GM12891 (cell line): ENCODE results near the gene DPP4.

Experiments
- DNase-seq: peaks from one replicate; pipeline ENCODE4 v3.0.0; 2011; ENCODE audit warnings: low spot score; ENCODE audit not compliant: insufficient read length
- FAIRE-seq: peaks from 2 replicates; lab custom pipeline; 2011; peaks lifted over from hg19 to GRCh38; lab: Jason Lieb, UNC
- PAX5 ChIP-seq: IDR thresholded peaks from 2 replicates; pipeline ENCODE4 v1.6.1; 2011; ENCODE audit warnings: low read length, moderate library complexity, mild to moderate bottlenecking; ENCODE audit not compliant: insufficient read depth, severe bottlenecking
- POLR2A ChIP-seq: IDR thresholded peaks from 2 replicates; pipeline ENCODE4 v1.6.1; 2011; ENCODE audit warnings: low read depth, low read length, control low read depth
- POLR2AphosphoS5 ChIP-seq: IDR thresholded peaks from 2 replicates; pipeline ENCODE4 v1.6.1; 2011; ENCODE audit warnings: low read depth, low read length, control low read depth
- POU2F2 ChIP-seq: IDR thresholded peaks from 2 replicates; pipeline ENCODE4 v1.6.1; 2011; ENCODE audit warnings: low read depth, mild to moderate bottlenecking, control low read depth, low read length, moderate library complexity
- SPI1 ChIP-seq: IDR thresholded peaks from 2 replicates; pipeline ENCODE4 v1.6.1; 2011; ENCODE audit warnings: low read depth, low read length, control low read depth
- TAF1 ChIP-seq: IDR thresholded peaks from 2 replicates; pipeline ENCODE4 v1.6.1; 2011; ENCODE audit warnings: low read depth, low read length, control low read depth

Gene DPP4

GRCh38 chr2:162107361-162107901 lies 33.4 kb upstream of the DPP4 start:
- DNase-seq (no peak), FAIRE-seq (no peak)
- TF ChIP-seq TAF1 (no peak), POU2F2 (no peak), POLR2A (no peak)

- DNase-seq = no peak
- FAIRE-seq = no peak
- TF ChIP-seq POLR2AphosphoS5 (no peak), POLR2A (no peak), PAX5 (no peak), POU2F2 (no peak)
Measured at GRCh38 chr2:162106746-162107145, 32.7 kb upstream of the DPP4 start.

GRCh38 chr2:162106146-162106551 lies 32.1 kb upstream of the DPP4 start:
- DNase-seq (no peak), FAIRE-seq (no peak)
- no peak for TF ChIP-seq POLR2AphosphoS5

- FAIRE-seq (no peak), DNase-seq (no peak)
- TF ChIP-seq POU2F2 = no peak
- no peak for TF ChIP-seq TAF1
- no peak for TF ChIP-seq SPI1
- TF ChIP-seq PAX5 = no peak
- TF ChIP-seq POLR2AphosphoS5 = no peak
- TF ChIP-seq POLR2A = no peak
Measured at GRCh38 chr2:162103443-162104009, 29.5 kb upstream of the DPP4 start.

GRCh38 chr2:162100579-162100978 lies 26.6 kb upstream of the DPP4 start:
- FAIRE-seq = no peak
- DNase-seq = no peak
- TF ChIP-seq POU2F2 (no peak), POLR2AphosphoS5 (no peak), SPI1 (no peak), PAX5 (no peak), POLR2A (no peak), TAF1 (no peak)

- DNase-seq (no peak), FAIRE-seq (no peak)
- no peak for TF ChIP-seq POLR2A
- no peak for TF ChIP-seq POLR2AphosphoS5
- no peak for TF ChIP-seq POU2F2
- TF ChIP-seq TAF1 = no peak
- TF ChIP-seq PAX5 = no peak
- TF ChIP-seq SPI1 = no peak
Measured at GRCh38 chr2:162099836-162100235, 25.8 kb upstream of the DPP4 start.

DNA sequence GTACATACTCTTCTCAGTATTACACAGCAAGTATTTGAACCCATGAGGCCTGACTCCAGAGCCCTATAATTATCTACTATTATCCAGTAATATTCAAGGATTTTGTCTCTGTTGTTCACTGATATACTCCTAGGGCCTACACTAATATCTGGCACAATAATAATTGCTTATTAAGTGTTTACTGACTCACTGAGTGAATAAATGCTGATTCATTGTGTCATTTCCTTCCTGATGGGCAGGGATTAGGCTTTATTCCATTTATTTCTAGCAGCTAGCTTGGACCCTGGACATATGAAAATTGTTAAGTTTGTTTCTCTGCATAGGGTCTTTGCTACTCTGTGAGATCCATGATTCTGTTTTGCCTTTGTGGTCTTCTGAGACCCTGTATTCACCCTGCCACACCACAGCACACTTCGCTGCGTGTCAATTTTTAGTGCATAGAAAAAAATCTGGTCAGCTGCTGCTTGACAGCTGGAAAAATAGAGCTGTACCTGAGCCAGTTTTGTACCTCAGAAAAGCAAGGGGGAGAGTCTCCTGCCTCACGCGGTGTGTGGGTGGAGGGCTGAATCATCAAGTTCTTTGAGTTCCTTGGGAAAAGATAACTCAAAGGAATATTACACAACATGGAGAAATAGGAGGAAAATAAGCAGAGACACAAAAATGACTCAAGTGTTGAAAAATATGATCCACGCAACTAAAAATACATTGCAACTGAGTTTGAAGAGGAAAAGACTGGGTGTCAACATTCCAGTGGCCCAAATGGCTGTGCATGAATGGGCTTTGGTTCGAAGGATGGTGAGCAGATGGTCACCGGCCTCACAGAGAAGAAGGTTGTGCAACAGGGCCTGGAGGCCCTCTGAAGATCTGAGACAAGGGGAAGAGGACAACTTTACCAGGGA lies 18.9 kb upstream of the DPP4 start:
- no peak for FAIRE-seq
- TF ChIP-seq POU2F2 (no peak), POLR2AphosphoS5 (no peak), PAX5 (no peak), SPI1 (no peak)

DNA sequence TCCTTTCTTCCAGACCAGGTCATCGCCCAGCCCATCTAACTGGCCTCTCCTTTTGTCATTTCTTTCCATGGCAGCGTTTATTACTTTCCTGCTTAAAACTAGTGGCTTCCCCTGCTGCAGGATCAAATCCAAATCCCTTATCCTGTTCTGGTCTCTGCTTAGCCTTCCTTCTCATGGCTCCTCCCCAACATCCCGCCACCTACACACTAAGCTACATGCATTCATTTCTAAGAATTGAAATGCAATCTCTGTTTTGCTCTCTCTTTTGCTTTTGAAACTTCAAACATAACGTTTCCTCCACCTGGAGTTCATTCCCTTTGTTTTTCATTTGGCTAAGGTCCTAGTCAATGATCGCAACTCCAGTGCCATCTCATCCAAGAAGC lies 18.0 kb upstream of the DPP4 start:
- DNase-seq (no peak), FAIRE-seq (no peak)
- TF ChIP-seq POU2F2 (no peak), PAX5 (no peak), POLR2A (no peak), TAF1 (no peak), SPI1 (no peak), POLR2AphosphoS5 (no peak)

More for the DNA sequence above, 18.9 kb upstream of the DPP4 start:
- DNase-seq = no peak

GRCh38 chr2:162091325-162092007 lies 17.5 kb upstream of the DPP4 start:
- DNase-seq (no peak), FAIRE-seq (no peak)
- TF ChIP-seq SPI1 (no peak), POU2F2 (no peak), POLR2A (no peak), PAX5 (no peak), POLR2AphosphoS5 (no peak), TAF1 (no peak)
